A673 (cell line): ENCODE measurements around the gene MRPL37. TPM values are rescaled to one million over a fixed set of nuclear protein-coding genes. Genes with fewer than 3 reads are reported as not detected.
"Not testable (repeated sequence)": the region's sequence is repeated elsewhere in the genome, so short reads cannot be mapped to it uniquely, and the experiment has no call there.

Experiments
- BruUV-seq: library from RNA; stranded (reverse); fragments of 400-500 nt; replicated peaks from 2 replicates; lab custom pipeline; 2021; lab: Mats Ljungman, UMichigan
- CTCF ChIA-PET: fragments of 300-600 bp; sonication (Branson Sonifier 250); formaldehyde crosslinking; loops from one replicate; lab custom pipeline; 2022; ENCODE audit warnings: antibody characterized with exemption; lab: Charles Lee
- POLR2A ChIA-PET: fragments of 300-600 bp; sonication (Branson Sonifier 250); formaldehyde crosslinking; loops from one replicate; lab custom pipeline; 2022; ENCODE audit warnings: antibody characterized with exemption; ENCODE audit not compliant: low non-redundant PET; lab: Charles Lee
- DNase-seq: peaks from one replicate; pipeline ENCODE4 v3.0.0-alpha.2; 2015; ENCODE audit warnings: low spot score
- H3K27ac ChIP-seq: fragments of 200-600 bp; sonication (generic); 2 replicates; pipeline ENCODE4 v1.5.1; 2016; ENCODE audit warnings: mixed run types, low read depth, mild to moderate bottlenecking, mixed read lengths, antibody characterized with exemption, low read length; ENCODE audit not compliant: poor library complexity, severe bottlenecking
- H3K27me3 ChIP-seq: fragments of 200-600 bp; sonication (generic); replicated peaks from 2 replicates; pipeline ENCODE4 v1.6.1; 2017; ENCODE audit warnings: mixed run types, low read depth, mild to moderate bottlenecking, mixed read lengths, antibody characterized with exemption, low read length; ENCODE audit not compliant: insufficient read depth, poor library complexity
- H3K36me3 ChIP-seq: fragments of 200-600 bp; sonication (generic); 2 replicates; pipeline ENCODE4 v1.6.1; 2016; ENCODE audit warnings: mixed run types, mild to moderate bottlenecking, mixed read lengths, antibody characterized with exemption, low read length; ENCODE audit not compliant: insufficient read depth, poor library complexity, severe bottlenecking
- H3K4me1 ChIP-seq: fragments of 200-600 bp; sonication (generic); 2 replicates; pipeline ENCODE4 v1.6.1; 2017; ENCODE audit warnings: mixed run types, mild to moderate bottlenecking, mixed read lengths, antibody characterized with exemption, low read length; ENCODE audit not compliant: insufficient read depth, poor library complexity, severe bottlenecking
- H3K4me3 ChIP-seq: fragments of 200-600 bp; sonication (generic); 2 replicates; pipeline ENCODE4 v1.5.1; 2016; ENCODE audit warnings: low read depth, mixed run types, mild to moderate bottlenecking, mixed read lengths, low read length; ENCODE audit not compliant: poor library complexity, severe bottlenecking
- H3K9me3 ChIP-seq: fragments of 200-600 bp; sonication (generic); 2 replicates; pipeline ENCODE4 v1.6.1; 2016; ENCODE audit warnings: mixed run types, low read depth, mild to moderate bottlenecking, mixed read lengths, antibody characterized with exemption, low read length; ENCODE audit not compliant: poor library complexity, severe bottlenecking
- EZH2 ChIP-seq: fragments of 200-600 bp; sonication (generic); IDR thresholded peaks from 2 replicates; pipeline ENCODE4 v1.6.1; 2017; ENCODE audit warnings: borderline replicate concordance, low read depth, mild to moderate bottlenecking, mixed read lengths, antibody characterized with exemption, low read length; ENCODE audit not compliant: poor library complexity, severe bottlenecking
- intact Hi-C: fragments of 100-400 bp; cut with micrococcal nuclease; formaldehyde crosslinking; loops from one replicate; pipeline ENCODE4 v1.10.0; 2022; ENCODE audit not compliant: unreplicated experiment
- total RNA-seq: library from RNA; stranded (reverse); gene quantifications from 2 replicates; pipeline ENCODE4 v1.2.3, GENCODE V29; 2021
- TF ChIP-seq, protein P1 (sequence below): fragments of 300-800, 200-600 bp; sonication (generic); conservative IDR thresholded peaks from 2 replicates; pipeline ENCODE4 v1.5.1; 2017; ENCODE audit warnings: low read depth, mild to moderate bottlenecking, antibody characterized with exemption, low read length, moderate library complexity, mixed read lengths

The MRPL37 gene
- total RNA-seq, 1 experiment from 2014 or later: 90.3 TPM

DNA sequence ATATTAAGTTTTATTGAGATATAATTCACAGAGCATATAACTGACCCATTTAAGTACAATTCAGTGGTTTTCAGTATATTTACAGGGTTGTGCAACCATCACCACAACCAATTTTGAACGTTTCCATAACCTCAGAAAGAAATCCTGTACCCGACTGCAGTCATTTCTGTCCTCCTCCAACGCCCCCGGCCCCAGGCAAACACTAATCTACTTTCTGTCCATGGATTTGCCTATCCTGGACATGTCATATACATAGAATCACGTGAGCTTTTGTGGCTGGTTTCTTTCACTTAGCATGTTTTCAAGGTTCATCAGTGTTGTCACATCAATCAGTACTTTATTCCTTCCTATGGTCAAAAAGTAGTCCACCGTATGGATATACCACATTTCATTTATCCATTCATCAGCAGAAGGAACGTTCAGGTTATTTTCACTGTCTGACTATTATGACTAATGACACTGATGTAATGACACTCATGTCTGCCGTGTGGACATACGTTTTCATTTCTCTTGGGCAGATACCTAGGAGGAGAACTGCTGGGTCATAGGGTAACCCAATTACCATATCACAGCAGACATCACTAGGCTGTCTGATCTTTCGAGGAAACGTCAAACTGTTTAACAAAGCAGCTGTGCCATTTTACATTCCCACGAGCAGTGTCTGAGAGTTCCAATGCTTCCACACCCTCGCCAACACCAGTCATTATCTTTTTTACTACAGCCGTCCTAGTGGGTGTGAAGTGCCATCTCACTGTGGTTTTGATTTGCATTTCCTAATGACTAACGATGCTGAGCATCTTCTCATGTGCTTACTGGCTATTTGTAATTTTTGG is 30.8 kb downstream of the MRPL37 start:
- Histone ChIP-seq H3K9me3 (no peaks in the 10 kb centered on the region), H3K27ac (no peak overlapping the region), H3K27me3 (no peaks in the 10 kb centered on the region), H3K4me1 (no peaks in the 10 kb centered on the region), H3K36me3 (no peaks in the 10 kb centered on the region), H3K4me3 (no peak overlapping the region)
- intact Hi-C loops: no loop called here
- ChIA-PET CTCF (no interaction called here), POLR2A (no interaction called here)
- no TSS peak for BruUV-seq
- TF ChIP-seq, protein P1, sequence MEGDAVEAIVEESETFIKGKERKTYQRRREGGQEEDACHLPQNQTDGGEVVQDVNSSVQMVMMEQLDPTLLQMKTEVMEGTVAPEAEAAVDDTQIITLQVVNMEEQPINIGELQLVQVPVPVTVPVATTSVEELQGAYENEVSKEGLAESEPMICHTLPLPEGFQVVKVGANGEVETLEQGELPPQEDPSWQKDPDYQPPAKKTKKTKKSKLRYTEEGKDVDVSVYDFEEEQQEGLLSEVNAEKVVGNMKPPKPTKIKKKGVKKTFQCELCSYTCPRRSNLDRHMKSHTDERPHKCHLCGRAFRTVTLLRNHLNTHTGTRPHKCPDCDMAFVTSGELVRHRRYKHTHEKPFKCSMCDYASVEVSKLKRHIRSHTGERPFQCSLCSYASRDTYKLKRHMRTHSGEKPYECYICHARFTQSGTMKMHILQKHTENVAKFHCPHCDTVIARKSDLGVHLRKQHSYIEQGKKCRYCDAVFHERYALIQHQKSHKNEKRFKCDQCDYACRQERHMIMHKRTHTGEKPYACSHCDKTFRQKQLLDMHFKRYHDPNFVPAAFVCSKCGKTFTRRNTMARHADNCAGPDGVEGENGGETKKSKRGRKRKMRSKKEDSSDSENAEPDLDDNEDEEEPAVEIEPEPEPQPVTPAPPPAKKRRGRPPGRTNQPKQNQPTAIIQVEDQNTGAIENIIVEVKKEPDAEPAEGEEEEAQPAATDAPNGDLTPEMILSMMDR: no peak
- no peak for TF ChIP-seq EZH2
- no peak for DNase-seq

DNA sequence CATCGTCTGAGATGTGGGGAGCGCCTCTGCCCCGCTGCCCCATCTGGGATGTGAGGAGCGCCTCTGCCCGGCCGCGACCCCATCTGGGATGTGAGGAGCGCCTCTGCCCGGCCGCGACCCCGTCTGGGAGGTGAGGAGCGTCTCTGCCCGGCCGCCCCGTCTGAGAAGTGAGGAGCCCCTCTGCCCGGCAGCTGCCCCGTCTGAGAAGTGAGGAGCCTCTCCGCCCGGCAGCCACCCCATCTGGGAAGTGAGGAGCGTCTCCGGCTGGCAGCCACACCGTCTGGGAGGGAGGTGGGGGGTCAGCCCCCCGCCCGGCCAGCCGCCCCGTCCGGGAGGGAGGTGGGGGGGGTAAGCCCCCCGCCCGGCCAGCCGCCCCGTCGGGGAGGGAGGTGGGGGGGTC is 33.2 kb downstream of the MRPL37 start:
- H3K36me3 ChIP-seq, CTCF ChIA-PET, BruUV-seq, DNase-seq, H3K9me3 ChIP-seq, H3K27me3 ChIP-seq, H3K27ac ChIP-seq, intact Hi-C loops, H3K4me1 ChIP-seq, POLR2A ChIA-PET, H3K4me3 ChIP-seq: not testable (repeated sequence)

DNA sequence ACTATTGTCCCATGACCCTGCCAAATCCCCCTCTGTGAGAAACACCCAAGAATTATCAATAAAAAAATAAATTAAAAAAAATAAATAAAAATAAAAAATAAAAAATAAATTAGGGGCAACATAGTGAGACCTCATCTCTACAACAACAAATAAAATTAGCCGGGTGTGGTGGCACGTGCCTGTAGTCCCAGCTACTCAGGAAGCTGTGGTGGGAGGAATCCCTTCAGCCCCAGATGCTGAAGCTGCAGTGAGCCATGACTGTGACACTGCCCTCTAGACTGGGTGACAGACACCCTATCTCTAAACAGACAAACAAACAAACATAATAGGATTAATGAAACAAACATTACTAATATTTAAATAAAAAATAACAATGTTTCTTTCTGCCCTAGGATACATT is 34.3 kb downstream of the MRPL37 start:
- Histone ChIP-seq H3K9me3 (no peaks in the 10 kb centered on the region), H3K36me3 (no peaks in the 10 kb centered on the region), H3K4me1 (peaks cover 2% of the 10 kb centered on the region), H3K27me3 (no peaks in the 10 kb centered on the region), H3K4me3 (no peak overlapping the region), H3K27ac (no peak overlapping the region)
- BruUV-seq: no TSS peak
- TF ChIP-seq, protein P1: no peak
- TF ChIP-seq EZH2: no peak
- CTCF ChIA-PET: no interaction called here
- POLR2A ChIA-PET: no interaction called here
- DNase-seq: no peak
- intact Hi-C loops: no loop called here

DNA sequence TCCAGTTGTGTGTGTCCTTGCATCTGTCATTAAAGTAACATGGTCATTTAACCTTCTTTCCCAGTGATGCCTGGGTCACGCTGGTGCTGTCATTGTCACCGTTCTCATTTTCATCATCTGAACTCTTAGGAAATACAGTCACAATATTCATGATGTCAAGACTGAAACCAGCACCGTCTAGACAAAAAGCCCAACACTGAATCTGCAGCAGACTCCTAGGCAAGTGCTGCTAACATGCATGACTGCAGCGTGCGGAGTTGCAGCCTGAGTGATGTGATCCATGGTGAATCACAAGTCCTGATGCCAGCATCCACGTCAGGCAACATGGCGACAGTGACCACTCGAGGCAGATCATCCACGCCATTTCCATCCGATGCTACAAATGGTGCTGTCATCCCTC is 37.6 kb downstream of the MRPL37 start:
- POLR2A ChIA-PET: no interaction called here
- CTCF ChIA-PET: no interaction called here
- no peaks in the 10 kb centered on the region for H3K27me3 ChIP-seq
- no peak overlapping the region for H3K27ac ChIP-seq
- no peak for DNase-seq
- intact Hi-C loops: no loop called here
- no peaks in the 10 kb centered on the region for H3K36me3 ChIP-seq
- BruUV-seq: no TSS peak
- H3K4me1 ChIP-seq: peaks cover 4% of the 10 kb centered on the region
- H3K9me3 ChIP-seq: no peaks in the 10 kb centered on the region
- no peak overlapping the region for H3K4me3 ChIP-seq
- TF ChIP-seq EZH2: no peak
- TF ChIP-seq, protein P1: no peak
